Esophagus squamous epithelium (tissue), 4 donors: ENCODE measurements around the gene LPAR2.

Experiments
- POLR2A ChIP-seq, 4 donors: fragments of 450-650 bp; IDR thresholded peaks; one replicate each; pipeline ENCODE4 v1.6.1; 2017; ENCODE audit warnings: antibody characterized with exemption in 4 of 4, mild to moderate bottlenecking in 4 of 4, moderate library complexity in 3 of 4
- TF ChIP-seq, protein P1 (sequence below), 6 experiments: fragments of 450-650 bp in 4 of 6; fragments of 200-600 bp in 2 of 6; sonication (generic) in 2 of 6; IDR thresholded peaks; one replicate each; pipeline ENCODE4 v1.5.1; 2016 to 2019; ENCODE audit warnings: antibody characterized with exemption in 6 of 6, mild to moderate bottlenecking in 4 of 6, moderate library complexity in 4 of 6

GRCh38 chr19:19591133-19591825 is 36.7 kb downstream of the LPAR2 start:
- TF ChIP-seq, protein P1, sequence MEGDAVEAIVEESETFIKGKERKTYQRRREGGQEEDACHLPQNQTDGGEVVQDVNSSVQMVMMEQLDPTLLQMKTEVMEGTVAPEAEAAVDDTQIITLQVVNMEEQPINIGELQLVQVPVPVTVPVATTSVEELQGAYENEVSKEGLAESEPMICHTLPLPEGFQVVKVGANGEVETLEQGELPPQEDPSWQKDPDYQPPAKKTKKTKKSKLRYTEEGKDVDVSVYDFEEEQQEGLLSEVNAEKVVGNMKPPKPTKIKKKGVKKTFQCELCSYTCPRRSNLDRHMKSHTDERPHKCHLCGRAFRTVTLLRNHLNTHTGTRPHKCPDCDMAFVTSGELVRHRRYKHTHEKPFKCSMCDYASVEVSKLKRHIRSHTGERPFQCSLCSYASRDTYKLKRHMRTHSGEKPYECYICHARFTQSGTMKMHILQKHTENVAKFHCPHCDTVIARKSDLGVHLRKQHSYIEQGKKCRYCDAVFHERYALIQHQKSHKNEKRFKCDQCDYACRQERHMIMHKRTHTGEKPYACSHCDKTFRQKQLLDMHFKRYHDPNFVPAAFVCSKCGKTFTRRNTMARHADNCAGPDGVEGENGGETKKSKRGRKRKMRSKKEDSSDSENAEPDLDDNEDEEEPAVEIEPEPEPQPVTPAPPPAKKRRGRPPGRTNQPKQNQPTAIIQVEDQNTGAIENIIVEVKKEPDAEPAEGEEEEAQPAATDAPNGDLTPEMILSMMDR (IDR thresholded peaks at IDR 0.05) = no peak
- TF ChIP-seq POLR2A (IDR thresholded peaks at IDR 0.05) = no peak
